Measurements from ENCODE around the gene MRPL53. TPM values are rescaled to one million over a fixed set of nuclear protein-coding genes. Genes with fewer than 3 reads are reported as not detected.
A peak's percentile ranks its signal among the peaks of the same experiment; 100 is the strongest.

Gene MRPL53
- total and polyA plus RNA-seq, 9 of the 15 experiments (the other 6 are each of a cell fraction or from before 2014, with no cell fraction given) = 11.5 to 87.9 (median 41.1) TPM

DNA sequence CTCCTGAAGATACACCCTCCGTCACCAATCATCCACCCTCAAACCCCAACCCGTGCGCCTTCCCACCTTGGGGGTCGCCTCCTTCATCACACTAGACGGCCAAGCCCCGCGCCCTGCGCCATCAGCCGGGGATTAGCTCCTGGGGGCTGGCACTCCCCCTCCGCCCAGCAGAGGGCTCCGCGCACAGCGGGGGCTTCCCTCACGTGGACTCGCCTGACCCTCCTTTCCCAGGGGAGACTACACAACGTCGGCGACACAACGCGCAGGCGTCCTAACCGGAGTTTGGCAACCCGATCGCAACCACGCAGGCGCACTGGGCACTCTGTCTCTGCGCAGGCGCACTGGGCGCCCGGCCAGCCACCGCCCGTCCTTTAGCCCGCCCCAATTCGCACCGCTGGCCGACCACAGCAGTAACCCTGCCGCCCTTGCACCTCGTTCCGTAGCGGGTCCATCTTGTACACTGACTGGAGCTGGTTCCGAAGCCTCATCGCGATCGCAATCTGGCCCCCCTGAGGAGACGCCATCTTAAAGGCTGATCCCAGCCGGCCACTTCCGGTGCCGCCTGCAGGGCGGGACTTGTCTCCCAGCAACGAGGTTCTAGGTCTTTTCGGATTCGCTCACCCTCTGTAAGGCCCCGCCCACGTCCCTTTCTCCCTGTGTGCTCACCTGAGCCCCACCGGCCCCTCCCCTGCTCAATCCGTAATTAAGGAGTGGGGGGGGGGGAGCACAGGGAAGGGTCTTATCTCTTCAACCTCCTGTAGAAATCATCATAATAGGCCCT, 34.9 kb upstream of the MRPL53 start, which contains the start of gene PCGF1 (continued):
- TF ChIP-seq, protein P1, sequence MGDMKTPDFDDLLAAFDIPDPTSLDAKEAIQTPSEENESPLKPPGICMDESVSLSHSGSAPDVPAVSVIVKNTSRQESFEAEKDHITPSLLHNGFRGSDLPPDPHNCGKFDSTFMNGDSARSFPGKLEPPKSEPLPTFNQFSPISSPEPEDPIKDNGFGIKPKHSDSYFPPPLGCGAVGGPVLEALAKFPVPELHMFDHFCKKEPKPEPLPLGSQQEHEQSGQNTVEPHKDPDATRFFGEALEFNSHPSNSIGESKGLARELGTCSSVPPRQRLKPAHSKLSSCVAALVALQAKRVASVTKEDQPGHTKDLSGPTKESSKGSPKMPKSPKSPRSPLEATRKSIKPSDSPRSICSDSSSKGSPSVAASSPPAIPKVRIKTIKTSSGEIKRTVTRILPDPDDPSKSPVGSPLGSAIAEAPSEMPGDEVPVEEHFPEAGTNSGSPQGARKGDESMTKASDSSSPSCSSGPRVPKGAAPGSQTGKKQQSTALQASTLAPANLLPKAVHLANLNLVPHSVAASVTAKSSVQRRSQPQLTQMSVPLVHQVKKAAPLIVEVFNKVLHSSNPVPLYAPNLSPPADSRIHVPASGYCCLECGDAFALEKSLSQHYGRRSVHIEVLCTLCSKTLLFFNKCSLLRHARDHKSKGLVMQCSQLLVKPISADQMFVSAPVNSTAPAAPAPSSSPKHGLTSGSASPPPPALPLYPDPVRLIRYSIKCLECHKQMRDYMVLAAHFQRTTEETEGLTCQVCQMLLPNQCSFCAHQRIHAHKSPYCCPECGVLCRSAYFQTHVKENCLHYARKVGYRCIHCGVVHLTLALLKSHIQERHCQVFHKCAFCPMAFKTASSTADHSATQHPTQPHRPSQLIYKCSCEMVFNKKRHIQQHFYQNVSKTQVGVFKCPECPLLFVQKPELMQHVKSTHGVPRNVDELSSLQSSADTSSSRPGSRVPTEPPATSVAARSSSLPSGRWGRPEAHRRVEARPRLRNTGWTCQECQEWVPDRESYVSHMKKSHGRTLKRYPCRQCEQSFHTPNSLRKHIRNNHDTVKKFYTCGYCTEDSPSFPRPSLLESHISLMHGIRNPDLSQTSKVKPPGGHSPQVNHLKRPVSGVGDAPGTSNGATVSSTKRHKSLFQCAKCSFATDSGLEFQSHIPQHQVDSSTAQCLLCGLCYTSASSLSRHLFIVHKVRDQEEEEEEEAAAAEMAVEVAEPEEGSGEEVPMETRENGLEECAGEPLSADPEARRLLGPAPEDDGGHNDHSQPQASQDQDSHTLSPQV (IDR thresholded peaks at IDR 0.05) = no peak
- TF ChIP-seq, protein P2, sequence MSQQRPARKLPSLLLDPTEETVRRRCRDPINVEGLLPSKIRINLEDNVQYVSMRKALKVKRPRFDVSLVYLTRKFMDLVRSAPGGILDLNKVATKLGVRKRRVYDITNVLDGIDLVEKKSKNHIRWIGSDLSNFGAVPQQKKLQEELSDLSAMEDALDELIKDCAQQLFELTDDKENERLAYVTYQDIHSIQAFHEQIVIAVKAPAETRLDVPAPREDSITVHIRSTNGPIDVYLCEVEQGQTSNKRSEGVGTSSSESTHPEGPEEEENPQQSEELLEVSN (IDR thresholded peaks at IDR 0.05; ENCODE audit: borderline replicate concordance in 1 of 2, extremely low read depth in 1 of 2, insufficient read depth in 1 of 2, insufficient read length in 1 of 2, low read depth in 1 of 2, low read length in 1 of 2, poor library complexity in 1 of 2, severe bottlenecking in 1 of 2) = peak; percentile 67 to 69
- 0 out of 2 replicates have a peak, but pooled peaks have one; percentile 14 for TF ChIP-seq ZNF764 (CRISPR knock-in tag; IDR thresholded peaks at IDR 0.05; ENCODE audit: low read depth)
- peak; percentile 30; the same call in 1 of the 2 replicates for TF ChIP-seq ZNF695 (CRISPR knock-in tag; IDR thresholded peaks at IDR 0.05)
- no peak for TF ChIP-seq SMARCA4 (IDR thresholded peaks at IDR 0.05)
- 0 out of 2 replicates have a peak, but pooled peaks have one; percentile 2 for TF ChIP-seq KLF6 (CRISPR knock-in tag; IDR thresholded peaks at IDR 0.05; ENCODE audit: borderline replicate concordance)
- TF ChIP-seq JUNB (CRISPR knock-in tag; conservative IDR thresholded peaks at IDR 0.05) = no peak
- no peak; the same call in 1 of the 2 replicates for TF ChIP-seq ZSCAN32 (CRISPR knock-in tag; IDR thresholded peaks at IDR 0.05)
- no peak for TF ChIP-seq HOXB6 (CRISPR knock-in tag; IDR thresholded peaks at IDR 0.05; ENCODE audit: borderline replicate concordance)
- TF ChIP-seq TAF9B (IDR thresholded peaks at IDR 0.05; ENCODE audit: partially characterized antibody) = peak; percentile 79
- TF ChIP-seq, protein P3, sequence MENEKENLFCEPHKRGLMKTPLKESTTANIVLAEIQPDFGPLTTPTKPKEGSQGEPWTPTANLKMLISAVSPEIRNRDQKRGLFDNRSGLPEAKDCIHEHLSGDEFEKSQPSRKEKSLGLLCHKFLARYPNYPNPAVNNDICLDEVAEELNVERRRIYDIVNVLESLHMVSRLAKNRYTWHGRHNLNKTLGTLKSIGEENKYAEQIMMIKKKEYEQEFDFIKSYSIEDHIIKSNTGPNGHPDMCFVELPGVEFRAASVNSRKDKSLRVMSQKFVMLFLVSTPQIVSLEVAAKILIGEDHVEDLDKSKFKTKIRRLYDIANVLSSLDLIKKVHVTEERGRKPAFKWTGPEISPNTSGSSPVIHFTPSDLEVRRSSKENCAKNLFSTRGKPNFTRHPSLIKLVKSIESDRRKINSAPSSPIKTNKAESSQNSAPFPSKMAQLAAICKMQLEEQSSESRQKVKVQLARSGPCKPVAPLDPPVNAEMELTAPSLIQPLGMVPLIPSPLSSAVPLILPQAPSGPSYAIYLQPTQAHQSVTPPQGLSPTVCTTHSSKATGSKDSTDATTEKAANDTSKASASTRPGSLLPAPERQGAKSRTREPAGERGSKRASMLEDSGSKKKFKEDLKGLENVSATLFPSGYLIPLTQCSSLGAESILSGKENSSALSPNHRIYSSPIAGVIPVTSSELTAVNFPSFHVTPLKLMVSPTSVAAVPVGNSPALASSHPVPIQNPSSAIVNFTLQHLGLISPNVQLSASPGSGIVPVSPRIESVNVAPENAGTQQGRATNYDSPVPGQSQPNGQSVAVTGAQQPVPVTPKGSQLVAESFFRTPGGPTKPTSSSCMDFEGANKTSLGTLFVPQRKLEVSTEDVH (IDR thresholded peaks at IDR 0.05; ENCODE audit: low read depth, partially characterized antibody) = no peak
- TF ChIP-seq SRSF3 (IDR thresholded peaks at IDR 0.05; ENCODE audit: insufficient read depth, low read length) = no peak
- TF ChIP-seq, protein P4, sequence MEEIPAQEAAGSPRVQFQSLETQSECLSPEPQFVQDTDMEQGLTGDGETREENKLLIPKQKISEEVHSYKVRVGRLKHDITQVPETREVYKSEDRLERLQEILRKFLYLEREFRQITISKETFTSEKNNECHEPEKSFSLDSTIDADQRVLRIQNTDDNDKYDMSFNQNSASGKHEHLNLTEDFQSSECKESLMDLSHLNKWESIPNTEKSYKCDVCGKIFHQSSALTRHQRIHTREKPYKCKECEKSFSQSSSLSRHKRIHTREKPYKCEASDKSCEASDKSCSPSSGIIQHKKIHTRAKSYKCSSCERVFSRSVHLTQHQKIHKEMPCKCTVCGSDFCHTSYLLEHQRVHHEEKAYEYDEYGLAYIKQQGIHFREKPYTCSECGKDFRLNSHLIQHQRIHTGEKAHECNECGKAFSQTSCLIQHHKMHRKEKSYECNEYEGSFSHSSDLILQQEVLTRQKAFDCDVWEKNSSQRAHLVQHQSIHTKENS (CRISPR knock-in tag; IDR thresholded peaks at IDR 0.05) = no peak
- no peak for TF ChIP-seq SAFB2 (IDR thresholded peaks at IDR 0.05; ENCODE audit: borderline replicate concordance, low read depth, low read length, severe bottlenecking)
- no peak for TF ChIP-seq ZZZ3 (IDR thresholded peaks at IDR 0.05)
- no peak for TF ChIP-seq BRD9 (IDR thresholded peaks at IDR 0.05; ENCODE audit: low read depth, partially characterized antibody)
